Measurements from ENCODE around the gene ASB7. TPM values are rescaled to one million over a fixed set of nuclear protein-coding genes. Genes with fewer than 3 reads are reported as not detected.
A peak's percentile ranks its signal among the peaks of the same experiment; 100 is the strongest.

Gene ASB7
- total RNA-seq, 1 experiment from 2014 or later, result 14.5 TPM

DNA sequence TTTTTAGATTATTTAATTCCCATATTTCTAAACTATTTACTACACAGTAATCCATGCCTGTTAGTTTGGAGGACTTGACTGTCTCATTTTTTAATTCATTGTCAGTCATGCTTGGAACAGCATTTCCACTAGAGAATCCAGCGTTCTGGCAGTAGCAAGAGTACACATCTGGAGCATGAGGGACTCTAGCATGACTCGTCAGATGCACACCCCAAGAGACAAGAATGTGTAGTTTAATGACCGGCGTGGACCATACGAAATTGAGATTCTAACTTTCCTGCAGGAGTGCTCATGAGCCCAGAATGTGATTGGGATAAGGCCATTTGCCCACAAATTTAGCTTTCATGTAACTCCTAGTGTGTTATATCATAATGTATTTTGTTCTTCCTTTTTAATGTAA, 48.9 kb downstream of the ASB7 start:
- BruUV-seq (replicated peaks), result no TSS peak
- TF ChIP-seq CTCF (conservative IDR thresholded peaks at IDR 0.05; ENCODE audit: low read depth, low read length) (no peak), EZH2 (IDR thresholded peaks at IDR 0.05; ENCODE audit: borderline replicate concordance, low read depth, low read length, poor library complexity, severe bottlenecking) (no peak)
- no peaks in the 10 kb centered on the region for H3K9me3 ChIP-seq (ENCODE audit: low read depth, low read length, poor library complexity, severe bottlenecking)
- ChIA-PET POLR2A (ENCODE audit: low non-redundant PET) (no interaction called here), CTCF (no interaction called here)
- DNase-seq (ENCODE audit: low spot score), result peak; percentile 40
- no peak overlapping the region for H3K27ac ChIP-seq (ENCODE audit: low read depth, low read length, poor library complexity, severe bottlenecking)
- H3K27me3 ChIP-seq (replicated peaks; ENCODE audit: insufficient read depth, low read depth, low read length, poor library complexity), result no peaks in the 10 kb centered on the region
- no peaks in the 10 kb centered on the region for H3K36me3 ChIP-seq (ENCODE audit: insufficient read depth, low read length, poor library complexity, severe bottlenecking)
- no peaks in the 10 kb centered on the region for H3K4me1 ChIP-seq (ENCODE audit: insufficient read depth, low read length, poor library complexity, severe bottlenecking)
- H3K4me3 ChIP-seq (ENCODE audit: low read depth, low read length, poor library complexity, severe bottlenecking), result no peak overlapping the region
- intact Hi-C loops (cut with micrococcal nuclease; ENCODE audit: unreplicated experiment), result no loop called here

DNA sequence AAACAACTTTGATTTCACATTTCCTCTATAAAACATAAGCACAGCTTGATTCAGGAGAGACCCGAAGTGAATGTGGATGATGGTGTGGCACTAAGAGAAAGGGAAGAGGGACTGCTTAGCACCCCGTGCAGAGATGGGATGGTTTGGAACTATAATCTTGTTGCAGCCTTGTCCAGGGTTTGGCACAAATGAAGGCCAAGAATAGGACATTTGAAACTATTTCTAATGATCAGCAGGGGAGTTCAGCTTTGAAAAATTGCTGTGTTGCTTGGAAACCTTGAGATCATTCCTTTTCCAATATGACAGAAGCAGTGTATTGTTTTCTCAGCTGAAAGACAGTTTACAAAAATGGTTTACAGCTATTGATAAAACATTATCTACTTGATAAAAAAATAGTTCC, 49.7 kb downstream of the ASB7 start:
- TF ChIP-seq CTCF (conservative IDR thresholded peaks at IDR 0.05; ENCODE audit: low read depth, low read length) (no peak), EZH2 (IDR thresholded peaks at IDR 0.05; ENCODE audit: borderline replicate concordance, low read depth, low read length, poor library complexity, severe bottlenecking) (no peak)
- no peak overlapping the region for H3K4me3 ChIP-seq (ENCODE audit: low read depth, low read length, poor library complexity, severe bottlenecking)
- H3K27ac ChIP-seq (ENCODE audit: low read depth, low read length, poor library complexity, severe bottlenecking), result no peak overlapping the region
- H3K27me3 ChIP-seq (replicated peaks; ENCODE audit: insufficient read depth, low read depth, low read length, poor library complexity), result no peaks in the 10 kb centered on the region
- no peaks in the 10 kb centered on the region for H3K4me1 ChIP-seq (ENCODE audit: insufficient read depth, low read length, poor library complexity, severe bottlenecking)
- no peaks in the 10 kb centered on the region for H3K36me3 ChIP-seq (ENCODE audit: insufficient read depth, low read length, poor library complexity, severe bottlenecking)
- no peak for DNase-seq (ENCODE audit: low spot score)
- POLR2A ChIA-PET (ENCODE audit: low non-redundant PET), result no interaction called here
- BruUV-seq (replicated peaks), result no TSS peak
- H3K9me3 ChIP-seq (ENCODE audit: low read depth, low read length, poor library complexity, severe bottlenecking), result no peaks in the 10 kb centered on the region
- intact Hi-C loops (cut with micrococcal nuclease; ENCODE audit: unreplicated experiment), result no loop called here
- CTCF ChIA-PET, result no interaction called here

GRCh38 chr15:100653608-100654007, 51.2 kb downstream of the ASB7 start:
- BruUV-seq (replicated peaks), result no TSS peak
- DNase-seq (ENCODE audit: low spot score), result no peak
- no peak overlapping the region for H3K27ac ChIP-seq (ENCODE audit: low read depth, low read length, poor library complexity, severe bottlenecking)
- H3K36me3 ChIP-seq (ENCODE audit: insufficient read depth, low read length, poor library complexity, severe bottlenecking), result no peaks in the 10 kb centered on the region
- intact Hi-C loops (cut with micrococcal nuclease; ENCODE audit: unreplicated experiment), result no loop called here
- H3K4me1 ChIP-seq (ENCODE audit: insufficient read depth, low read length, poor library complexity, severe bottlenecking), result no peaks in the 10 kb centered on the region
- TF ChIP-seq EZH2 (IDR thresholded peaks at IDR 0.05; ENCODE audit: borderline replicate concordance, low read depth, low read length, poor library complexity, severe bottlenecking), result no peak
- no peak for TF ChIP-seq CTCF (conservative IDR thresholded peaks at IDR 0.05; ENCODE audit: low read depth, low read length)
- ChIA-PET POLR2A (ENCODE audit: low non-redundant PET) (no interaction called here), CTCF (no interaction called here)
- no peak overlapping the region for H3K4me3 ChIP-seq (ENCODE audit: low read depth, low read length, poor library complexity, severe bottlenecking)
- no peaks in the 10 kb centered on the region for H3K9me3 ChIP-seq (ENCODE audit: low read depth, low read length, poor library complexity, severe bottlenecking)
- H3K27me3 ChIP-seq (replicated peaks; ENCODE audit: insufficient read depth, low read depth, low read length, poor library complexity), result no peaks in the 10 kb centered on the region

All from A673 (cell line).